ENCODE results near the gene HEG1.

HEG1 gene

DNA sequence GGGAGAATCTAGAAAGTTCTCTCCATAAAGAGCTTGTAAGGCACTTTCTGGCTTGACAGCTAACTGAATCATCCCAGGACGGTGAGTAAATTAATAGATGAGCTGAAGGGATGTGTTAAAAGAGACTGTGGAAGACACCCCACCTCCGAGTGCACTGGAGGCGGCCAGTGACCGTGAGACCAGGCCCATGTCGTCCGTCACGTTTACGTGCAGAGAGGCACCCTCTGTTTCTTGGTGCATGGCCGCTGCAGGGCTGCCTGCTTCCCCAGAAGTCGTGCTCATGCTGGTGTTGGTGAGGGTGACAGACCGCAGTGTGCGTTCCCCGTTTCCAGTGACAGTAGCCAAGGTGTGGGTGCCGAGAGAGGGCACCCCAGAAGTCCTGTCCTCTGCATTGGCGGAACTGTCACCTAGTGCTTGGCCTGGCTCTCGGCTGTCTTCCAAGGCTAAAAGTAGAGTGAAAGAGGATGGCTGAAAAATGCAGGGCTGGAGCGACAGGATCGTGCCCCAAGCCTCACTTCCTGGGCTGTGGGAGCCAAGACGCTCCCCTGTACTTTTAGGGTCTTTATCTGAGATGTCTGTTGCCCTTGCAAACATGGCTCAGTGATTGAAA, 41.1 kb downstream of the HEG1 start:
- no peak for ATAC-seq
- DNase-seq, result no peak

DNA sequence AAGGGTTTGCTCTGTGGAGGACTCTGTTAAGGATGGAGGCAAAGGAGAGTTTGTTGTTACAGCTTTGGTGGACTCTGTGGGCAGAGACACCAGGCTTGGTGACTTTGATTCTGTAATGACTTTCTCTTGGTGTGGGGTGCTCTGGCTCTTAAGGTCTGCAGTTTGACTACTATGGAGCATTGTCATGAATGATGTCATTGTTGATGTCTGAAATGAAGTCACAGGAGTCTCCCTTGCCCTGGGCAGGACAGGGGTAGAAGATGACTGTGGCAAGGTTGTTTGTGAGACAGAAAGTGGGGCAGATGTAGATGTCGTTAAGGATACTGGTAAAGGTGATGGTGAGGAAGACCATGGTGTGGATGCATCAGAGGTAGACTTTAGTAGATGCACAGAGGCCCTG, 42.7 kb downstream of the HEG1 start:
- no peak for DNase-seq
- ATAC-seq, result no peak

DNA sequence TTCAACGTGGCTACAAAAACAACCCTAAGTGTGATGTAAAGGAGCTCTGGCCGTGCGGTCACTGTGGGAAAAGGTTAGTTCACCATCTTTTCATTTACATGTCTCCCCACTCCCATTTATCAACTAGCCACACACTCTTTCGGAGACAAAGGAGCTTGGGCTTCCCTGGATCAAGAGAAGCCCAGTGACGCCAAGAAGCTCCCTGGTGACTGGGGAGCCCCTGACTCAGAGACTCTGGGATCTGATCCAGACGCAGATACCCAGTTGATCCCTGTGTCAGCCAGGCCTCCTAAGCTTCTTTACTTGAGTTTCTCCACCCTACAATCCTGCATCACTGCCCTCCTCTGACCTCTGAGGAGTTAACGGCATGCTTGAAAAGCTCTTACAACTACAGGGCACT, 43.9 kb downstream of the HEG1 start:
- ATAC-seq (no peak), DNase-seq (no peak)

DNA sequence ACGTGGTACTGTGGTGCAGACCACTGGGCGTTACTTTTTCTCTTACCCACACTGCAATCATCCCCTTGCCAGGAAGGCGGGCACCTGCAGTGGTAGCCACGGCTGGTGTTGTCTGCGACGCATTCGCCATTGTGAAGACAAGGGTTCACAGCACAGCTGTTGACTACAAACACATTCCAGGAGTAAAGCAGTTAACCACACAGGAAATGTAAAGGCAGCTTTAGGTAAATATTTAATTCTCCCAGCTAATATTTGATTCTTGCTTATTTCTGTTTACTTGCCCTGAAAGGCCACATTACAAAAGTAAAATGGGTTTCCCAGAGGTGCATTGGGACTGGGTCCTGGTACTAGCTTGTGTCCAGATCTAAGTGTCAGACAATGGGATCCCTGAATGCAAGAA, 45.4 kb downstream of the HEG1 start:
- ATAC-seq (no peak), DNase-seq (no peak)

DNA sequence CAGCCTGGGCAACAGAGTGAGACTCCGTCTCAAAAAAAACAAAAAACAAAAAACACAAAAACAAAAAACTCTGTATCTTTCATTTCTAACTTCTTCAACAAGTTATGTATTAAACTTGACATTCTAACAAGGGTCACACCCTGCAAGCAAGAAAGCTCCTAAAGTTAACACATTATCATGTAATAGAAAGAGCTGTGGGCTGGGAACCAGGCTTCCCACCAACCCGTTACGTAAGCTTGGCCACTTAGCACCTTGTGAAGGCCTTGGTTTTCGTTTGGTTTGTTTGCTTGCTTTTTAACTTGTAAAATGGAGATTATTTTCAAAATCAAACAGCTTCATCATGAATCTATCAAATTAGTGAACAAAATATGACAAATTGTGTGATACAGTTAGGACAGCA, 47.0 kb downstream of the HEG1 start:
- no peak for DNase-seq
- ATAC-seq, result no peak

DNA sequence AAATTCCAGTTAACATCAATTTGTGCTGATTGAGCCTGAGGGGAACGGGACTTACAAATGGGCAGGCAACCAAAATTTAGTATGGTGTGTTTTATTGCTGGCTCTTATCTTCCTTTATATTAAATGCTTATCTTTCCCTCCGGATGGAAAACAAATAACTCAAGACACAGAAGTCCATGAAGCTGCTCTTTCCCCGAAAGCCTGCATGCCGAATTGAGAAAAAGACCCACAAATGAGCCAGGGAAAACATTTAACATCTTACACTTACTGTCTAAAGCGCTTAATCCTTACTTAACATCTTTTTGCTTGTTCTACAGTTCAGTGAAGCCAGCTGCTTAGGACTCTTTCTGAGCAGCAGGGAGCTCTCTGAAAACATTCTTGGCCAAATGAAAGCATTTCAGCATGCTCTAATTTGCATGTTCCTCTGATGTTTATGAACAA, 49.5 kb downstream of the HEG1 start:
- no peak for DNase-seq

DNA sequence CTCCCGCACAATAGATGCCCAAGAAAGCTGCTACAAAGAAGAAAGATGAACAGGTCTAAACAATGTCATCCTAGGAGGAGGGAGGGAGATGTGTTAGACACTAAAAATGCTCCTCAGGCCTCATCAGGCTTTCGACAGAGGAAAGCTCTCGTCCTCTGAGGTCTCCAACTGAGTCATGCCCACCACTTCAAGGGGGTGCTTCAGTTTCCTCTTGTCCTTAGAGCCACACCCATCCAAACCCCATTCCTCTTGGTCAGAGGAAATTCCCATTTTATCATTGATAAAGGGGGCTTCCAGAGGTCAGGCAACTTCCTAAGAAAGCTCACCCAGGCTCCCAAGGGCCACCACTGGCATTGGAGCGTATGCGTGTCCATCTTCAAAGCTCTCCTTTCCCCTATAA, 50.1 kb downstream of the HEG1 start:
- ATAC-seq (peak; percentile 28), DNase-seq (no peak)

More for the DNA sequence above, 49.5 kb downstream of the HEG1 start:
- no peak for ATAC-seq

DNA sequence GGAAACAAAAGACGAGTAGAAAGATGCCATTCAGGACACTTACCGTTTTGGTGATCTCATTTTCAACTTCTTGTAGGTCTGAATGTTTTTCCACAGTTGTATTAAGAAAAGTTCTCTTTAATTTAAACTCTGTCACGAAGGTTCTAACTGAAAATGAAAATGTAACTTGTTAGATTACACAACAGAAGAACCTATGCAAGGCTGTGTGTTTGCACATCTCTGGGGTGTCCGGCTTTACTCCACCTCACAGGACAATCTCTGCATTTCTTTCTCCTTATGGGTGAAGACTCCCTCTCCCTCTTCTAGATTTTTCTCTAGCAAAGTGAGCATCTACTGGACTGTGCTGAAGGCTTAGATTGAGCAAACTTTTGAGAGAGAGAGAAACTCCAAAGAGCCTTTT, 50.6 kb downstream of the HEG1 start:
- ATAC-seq (no peak), DNase-seq (no peak)

DNA sequence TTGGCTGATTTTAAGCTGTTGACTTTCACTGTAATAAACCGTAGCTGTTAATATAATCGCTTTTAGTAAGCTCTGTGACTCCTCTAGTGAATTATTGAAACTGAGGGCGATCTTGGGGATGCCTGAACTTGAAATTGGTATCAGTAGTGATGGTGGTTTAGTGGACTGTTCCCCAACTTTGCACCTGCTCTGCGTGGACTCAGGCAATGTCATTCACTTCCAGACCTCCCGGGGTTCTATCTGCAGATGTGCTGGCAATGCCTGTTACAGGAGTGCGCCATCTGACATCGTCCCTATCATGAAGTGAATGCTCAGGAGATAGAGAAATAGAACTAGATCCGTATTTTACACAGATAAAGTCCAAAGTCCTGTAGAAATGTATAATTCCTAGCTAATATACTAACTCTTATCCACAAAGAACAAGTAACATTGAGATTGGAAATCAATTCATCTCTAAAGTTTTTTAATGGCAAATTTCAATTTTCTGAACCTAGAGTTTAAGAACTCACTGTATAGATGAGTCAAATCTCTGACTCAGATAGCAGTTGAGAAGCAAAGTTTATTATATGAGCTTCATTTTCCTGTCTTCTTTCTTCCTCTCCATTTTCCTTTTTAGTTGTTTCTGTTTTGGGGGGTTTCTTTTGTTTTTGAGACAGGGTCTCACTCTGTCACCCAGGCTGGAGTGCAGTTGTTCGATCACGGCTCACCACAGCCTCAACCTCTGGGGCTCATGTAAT, 51.8 kb downstream of the HEG1 start:
- ATAC-seq (no peak), DNase-seq (no peak)

DNA sequence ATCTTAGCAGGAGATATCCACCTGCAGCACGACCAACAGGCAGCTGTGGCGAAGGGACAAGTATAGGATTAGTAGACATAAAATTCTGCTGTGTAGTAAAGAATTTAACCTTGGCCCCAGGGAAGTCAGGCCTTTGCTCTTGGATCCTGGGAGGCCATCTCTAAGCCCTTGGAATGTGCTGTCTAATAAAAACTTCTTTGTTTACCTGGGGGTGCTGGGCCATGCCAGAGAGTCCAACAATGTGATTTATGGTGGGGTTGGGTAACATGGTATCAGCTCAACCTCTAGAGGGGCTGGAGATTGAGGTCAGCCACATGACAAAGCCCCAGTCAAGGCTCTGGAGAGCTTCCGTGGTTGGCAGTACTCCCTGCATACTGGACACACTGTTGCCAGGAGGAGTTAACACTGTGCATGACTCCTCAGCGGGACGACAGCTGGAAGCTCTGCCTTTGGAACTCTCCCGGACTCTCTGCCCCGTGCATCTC, 52.4 kb downstream of the HEG1 start:
- no peak for DNase-seq
- ATAC-seq, result no peak

DNA sequence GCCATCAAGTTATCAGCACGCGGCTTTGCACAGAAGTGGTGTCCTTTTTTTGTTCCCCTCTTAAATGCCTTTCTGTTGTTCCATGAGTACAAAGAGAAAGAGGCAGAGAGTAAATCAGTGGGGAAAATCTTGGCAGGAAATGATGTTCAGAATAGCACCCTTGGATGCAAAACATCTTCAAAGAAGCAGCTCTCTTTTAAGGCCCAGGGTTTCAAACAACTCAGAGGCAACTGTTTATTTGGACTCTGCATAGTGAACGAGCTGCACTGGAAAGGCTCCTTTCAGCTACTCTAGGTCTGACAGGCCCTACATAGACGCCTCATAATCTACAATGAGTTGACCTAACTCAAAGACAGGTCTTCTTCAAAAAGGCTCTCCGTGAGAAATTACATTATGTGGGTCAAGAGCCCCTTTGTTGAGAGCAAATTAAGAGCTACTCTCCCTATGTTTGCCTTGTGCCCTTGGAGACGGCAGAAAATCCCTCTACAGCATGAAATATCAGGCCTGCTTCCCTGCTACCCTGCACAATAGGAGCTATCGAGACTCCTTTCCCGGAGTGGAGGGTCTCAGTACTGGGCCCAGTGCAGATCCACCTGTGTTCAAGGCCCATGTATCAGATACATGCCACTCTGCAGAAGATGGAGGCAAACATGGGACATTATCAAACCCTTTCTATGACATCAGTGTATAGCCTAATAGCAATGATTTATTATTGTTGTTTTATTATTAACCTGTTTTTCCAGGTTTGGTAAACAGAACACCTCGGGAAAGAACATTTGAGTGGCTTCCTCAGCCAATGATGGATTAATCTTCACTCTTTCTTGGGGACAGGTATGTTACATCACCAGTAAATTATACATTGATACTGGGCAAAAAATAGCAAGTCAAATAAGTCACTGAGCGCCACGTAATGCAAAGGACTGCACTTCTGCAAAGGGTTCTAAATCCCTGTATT, 53.1 kb downstream of the HEG1 start:
- no peak for DNase-seq
- ATAC-seq, result no peak

DNA sequence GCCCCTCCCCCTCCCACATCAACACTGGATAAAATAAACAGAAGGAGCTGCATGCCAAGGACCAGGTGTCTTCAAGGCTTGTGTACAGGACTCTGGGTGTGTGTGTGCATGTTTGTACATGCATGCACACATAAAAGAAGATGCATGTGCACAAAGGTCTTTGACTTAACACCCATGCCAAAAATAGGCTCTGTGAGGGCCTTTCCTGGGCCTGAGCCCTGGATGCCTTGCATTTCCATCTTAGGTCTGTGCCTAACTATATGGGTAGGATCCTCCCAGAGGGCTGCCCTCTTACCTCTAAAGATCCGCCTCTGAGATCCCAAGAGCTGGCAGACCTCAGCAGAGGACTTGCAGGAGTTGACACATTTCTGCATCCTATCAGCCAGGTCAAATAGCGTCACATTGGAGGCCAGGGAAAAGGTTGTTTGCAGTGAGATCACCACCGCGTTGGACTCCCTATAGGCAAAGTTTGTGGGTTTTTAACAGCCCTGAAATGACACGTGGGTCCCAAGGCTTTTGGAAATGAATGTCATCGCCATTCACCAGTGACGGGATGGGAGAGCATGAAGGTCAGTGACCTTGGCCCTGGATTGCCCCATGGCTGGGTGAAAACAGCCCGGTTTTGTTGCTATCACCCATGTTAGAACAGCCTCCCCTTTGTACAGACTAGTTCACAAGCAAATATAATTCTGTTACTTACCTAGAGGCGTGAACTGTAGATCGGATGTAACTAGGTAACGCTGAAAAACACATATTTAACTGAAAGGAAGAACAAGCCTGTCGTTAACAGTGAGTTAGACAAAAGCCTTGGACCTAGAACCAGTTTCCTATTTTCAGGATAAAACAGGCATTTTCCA, 54.0 kb downstream of the HEG1 start:
- DNase-seq, result no peak
- peak; percentile 29 for ATAC-seq

DNA sequence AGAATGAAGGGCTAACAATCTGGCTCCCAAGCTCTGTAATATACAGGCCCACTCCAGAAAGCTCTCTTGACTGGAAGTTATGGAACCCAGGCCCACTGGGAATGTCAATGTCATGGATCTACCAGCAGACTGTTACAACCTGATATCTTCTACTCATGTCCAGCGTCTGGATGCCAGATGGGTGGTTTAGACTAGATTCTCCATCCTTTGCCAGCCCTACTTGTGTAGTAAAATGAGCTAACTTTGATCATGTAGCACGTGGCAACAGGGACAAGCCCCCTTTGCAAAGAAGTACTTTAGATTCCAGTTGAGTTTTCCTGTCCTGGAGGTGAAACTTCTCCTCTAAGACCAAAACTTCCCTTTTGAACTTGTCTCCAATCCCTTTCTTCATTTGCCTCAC, 55.1 kb downstream of the HEG1 start:
- no peak for ATAC-seq
- DNase-seq, result no peak

DNA sequence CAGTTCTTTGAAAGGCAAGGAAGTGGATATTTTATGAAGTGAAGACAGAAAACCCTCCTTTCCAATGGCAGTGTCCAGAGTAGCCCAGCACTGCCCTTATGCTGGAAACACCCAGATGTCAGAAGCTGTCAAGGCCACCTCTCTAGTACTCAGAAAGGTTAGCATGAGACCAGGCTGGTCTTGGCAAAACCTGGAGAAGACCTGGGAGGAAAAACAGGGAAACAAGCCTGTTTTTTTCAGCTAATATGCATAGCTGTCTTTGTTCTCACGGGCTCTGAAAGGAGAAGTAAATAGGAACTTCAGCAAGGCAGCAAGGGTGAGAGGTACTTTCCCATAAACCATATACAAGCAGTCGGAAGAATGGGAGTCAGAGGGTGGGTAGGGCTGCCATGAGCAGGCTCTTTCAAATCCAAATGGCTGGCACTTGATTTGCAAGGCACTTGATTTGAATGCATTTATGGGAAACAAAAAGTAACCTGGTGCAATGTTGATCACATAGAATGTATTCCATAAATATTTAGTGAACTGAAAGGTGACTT, 55.8 kb downstream of the HEG1 start:
- ATAC-seq, result no peak
- no peak for DNase-seq

DNA sequence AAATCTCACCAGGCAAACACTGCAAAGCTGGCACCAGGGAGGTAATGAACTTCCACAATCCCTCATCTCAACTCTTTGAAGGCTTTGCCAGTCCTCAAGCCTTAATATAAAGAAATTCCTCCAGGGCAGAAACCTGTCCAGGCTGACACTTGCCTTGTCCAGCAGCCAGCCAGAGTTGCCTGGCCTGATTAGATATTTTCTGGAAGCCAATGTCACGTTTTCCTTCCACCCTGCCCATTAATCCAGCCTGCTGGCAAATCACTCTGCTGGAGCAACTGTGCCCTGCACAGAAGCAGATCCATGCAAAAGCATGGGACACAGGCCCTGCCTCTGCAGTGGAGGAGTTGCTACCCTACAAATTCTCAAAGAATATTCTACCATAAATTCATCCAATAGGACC, 56.5 kb downstream of the HEG1 start:
- ATAC-seq, result no peak
- no peak for DNase-seq

DNA sequence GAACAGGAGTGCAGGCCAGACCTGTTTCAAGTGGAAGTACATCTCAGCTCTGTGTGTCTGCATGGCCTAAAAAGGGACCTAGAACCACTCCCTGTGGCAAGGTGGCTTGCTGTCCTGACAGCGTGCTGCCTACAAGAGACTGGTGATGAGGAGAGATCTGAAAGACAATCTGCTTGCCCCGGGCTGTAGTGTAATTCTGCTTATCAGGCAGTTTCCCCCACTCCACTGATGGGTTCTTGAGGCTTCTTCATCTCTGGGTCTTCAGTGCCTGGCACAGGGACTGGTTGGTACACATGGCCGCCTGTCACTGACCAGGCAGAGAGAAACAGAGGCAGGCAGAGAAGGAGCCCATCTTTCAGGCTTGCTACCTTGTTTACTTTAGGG, 57.6 kb downstream of the HEG1 start:
- ATAC-seq (no peak), DNase-seq (no peak)

DNA sequence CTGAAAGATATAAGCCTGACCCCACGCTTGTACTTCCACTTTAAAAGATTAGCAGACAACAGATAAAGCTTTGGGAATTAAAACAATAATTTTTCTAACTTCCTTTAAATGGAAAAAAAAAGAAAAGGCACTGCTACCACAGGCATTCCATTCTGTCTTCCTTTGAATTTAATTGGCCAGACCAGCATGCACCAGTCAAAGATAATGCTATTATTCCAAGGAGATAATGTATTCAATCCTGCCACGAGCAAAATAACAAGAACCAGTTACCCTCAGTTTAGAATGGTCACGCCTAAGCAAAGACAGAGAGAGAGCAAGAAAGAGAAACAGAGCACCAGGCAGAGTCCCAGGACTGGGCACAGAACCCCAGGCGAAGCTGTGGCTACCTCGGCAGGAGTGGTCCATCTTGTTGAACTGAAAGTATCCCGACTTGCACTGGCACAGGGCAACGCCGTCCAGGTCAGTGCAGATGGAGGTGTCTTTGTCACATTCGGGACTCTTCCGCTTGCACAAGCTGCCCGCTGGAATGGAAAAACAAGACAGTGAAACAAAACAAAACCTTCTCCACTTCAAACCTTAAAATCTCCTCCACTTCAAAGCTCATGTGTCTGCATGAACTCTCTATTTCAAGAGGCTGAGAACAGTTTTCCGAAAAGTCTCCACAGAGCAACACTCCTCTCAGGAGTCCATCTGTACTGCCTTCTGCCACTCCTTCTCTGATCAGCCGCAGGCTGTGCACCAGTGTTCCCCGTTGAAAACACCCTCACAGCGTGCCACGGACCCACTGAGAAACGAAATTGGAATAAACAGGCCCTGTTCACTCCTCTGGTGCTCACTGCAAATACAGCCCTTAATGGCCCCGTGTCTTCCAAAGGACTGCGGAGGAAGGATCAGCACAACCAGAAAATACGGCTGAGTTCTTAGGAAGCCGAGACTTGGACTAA, 58.2 kb downstream of the HEG1 start:
- ATAC-seq, result no peak
- DNase-seq, result no peak

DNA sequence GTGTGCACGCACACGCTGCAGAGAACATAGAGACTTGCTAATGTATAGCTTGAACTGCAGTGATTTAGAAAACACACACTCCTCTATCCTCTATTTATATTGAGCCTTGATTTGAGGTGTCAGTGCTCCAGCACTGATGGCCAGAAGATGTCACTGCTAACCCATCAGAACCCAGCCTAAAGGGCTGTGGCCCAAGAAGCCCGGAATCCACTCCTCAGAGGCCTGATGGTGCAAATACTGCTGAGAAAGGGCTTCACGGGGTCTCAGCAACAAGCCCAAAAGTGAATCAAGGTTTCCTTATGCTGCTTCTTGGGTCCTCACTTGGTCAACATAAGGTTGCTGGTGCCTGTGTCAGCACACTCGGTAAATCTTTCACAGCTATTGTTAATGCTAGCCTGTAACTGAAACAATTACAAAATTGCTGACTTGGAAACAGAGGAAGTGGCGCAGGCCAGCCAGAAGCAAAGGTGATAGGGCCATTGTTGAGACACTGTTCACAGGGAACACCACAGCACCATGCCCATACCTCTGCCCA, 60.3 kb downstream of the HEG1 start:
- DNase-seq, result peak; percentile 29
- ATAC-seq, result no peak

DNA sequence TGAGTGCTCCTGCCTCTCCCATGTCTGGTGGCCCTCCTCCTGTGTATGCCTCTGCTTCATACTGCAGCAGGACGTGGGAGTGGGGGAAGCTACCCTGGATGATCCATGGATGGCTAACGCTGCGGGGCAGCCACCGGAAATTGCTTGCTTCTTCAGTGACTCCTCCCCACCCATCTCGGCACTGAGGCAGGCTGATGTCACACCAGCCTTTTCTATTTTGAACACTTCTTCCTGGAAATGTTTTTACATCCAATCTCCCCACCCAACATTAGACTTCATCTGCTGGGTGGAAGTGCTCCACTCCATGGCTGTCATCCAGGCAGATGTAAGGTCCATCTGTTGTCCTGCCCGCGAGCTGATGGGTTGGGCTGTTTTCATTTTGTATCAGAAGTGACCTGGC, 62.3 kb downstream of the HEG1 start:
- DNase-seq, result no peak

DNA sequence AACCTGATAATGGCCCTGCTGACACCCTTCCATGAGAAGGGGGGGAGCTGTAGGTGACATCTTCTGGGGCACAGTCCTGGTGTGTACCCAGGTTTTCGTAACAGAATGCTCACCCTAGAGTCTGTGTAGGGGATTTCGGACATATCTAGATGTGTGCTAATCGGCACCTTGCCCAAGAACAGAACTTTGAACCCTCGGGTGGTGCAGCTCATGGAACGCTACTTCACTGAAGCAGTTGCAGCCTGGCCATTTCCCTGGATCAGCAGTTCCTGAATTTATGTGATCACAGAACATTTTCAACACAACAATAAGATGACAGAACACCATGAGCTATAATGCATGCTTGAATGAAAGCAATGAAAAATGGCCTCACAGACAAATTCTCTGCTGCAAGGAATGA, 63.8 kb downstream of the HEG1 start:
- no peak for DNase-seq
- ATAC-seq, result no peak

More for the DNA sequence above, 62.3 kb downstream of the HEG1 start:
- ATAC-seq, result no peak
